HG03469 (cell line): Measurements from ENCODE around the gene TM9SF2.
A peak's percentile ranks its signal among the peaks of the same experiment; 100 is the strongest.

Experiments
- ATAC-seq: cut with Tn5 transposase; IDR thresholded peaks from one replicate; pipeline ENCODE4 v1.9.1; 2021; ENCODE audit warnings: mild to moderate bottlenecking, moderate library complexity, moderate number of reproducible peaks; ENCODE audit not compliant: unreplicated experiment

TM9SF2 gene

DNA sequence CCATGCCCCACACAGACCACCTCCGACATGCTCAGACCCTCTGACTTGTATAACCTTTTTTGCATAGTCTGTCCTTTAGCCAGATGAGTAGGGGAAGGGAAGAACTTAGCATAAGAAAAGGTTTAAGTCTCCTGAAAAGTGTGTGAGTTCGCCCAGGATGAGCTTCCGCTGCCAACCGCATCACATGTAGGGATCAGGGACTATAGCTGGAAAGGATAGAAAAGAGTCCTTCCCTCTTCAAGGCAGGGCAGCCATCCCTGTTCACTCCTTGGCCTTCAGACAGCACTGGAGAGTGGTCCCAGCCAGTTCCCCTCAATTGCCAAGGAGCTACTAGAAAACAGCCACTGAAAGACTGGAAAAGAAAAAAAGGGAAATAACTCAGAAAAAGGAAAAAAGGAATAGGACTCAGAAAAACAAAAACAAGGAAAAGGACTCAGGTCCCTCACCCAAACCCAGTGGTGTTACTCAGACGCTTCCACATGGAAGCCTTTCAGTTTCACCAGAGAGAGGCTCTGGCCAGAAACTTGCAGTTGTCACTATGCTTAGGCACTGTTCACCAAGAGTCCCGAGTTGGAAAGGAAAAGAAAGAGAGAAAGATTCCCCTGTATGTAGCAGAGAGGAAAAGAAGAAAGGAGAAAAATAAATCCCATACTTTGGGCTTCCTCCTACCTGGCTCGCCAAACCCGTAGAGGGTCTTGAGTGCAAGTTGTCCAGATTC, 5.6 kb upstream of the TM9SF2 start:
- no peak for ATAC-seq

- ATAC-seq, result peak; percentile 26
These were observed 4.8 kb upstream of the TM9SF2 start for GRCh38 chr13:99496184-99497142.

- ATAC-seq, result peak; percentile 35
These were observed 2.8 kb upstream of the TM9SF2 start for GRCh38 chr13:99498171-99499161.

DNA sequence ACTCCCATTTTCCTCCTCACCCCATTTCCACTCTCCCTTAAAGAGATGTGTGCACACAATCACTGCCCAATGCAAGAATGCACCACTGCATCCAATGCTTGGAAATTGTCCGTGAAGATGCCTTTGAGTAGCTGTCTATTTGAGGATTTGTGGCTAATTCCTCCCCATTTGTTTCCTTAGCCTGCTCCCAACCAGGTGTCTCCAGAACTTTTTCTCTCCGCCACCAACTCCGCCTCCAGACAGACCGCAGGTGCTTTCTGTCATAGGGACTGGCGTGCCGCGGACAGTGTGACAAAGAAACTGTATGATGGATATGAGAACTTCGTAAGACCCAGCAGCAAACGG, 461 bp upstream of the TM9SF2 start:
- peak; percentile 1 for ATAC-seq

DNA sequence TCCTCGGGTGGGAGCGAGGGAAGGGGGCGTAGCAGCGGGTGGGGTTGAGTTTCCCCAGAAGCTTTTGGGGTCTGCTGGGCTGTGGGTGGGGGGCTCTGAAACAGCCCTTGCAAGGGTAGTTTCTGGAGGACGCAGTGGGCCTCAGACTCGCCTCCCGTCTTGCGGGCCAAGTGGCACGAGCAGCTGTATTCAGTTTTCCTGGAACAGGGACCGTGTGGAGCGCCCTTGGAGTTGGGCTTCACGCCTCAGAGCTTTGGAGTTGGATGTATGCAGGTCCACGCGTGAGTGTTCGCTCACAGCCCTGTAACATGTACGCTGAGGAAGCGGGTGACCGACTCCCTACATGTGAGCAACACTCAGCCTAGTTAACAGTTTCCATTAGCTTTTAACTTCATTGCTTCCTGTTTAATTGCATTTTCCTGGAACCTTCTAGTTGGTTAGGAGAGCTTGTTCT, 603 bp downstream of the TM9SF2 start:
- ATAC-seq, result no peak

GRCh38 chr13:99505814-99506269, 4.6 kb downstream of the TM9SF2 start:
- ATAC-seq, result no peak

- ATAC-seq, result peak; percentile 81
These were observed 5.4 kb downstream of the TM9SF2 start for GRCh38 chr13:99506634-99507033.

GRCh38 chr13:99507054-99507453, 5.8 kb downstream of the TM9SF2 start:
- ATAC-seq, result no peak

- ATAC-seq, result no peak
These were observed 6.3 kb downstream of the TM9SF2 start for GRCh38 chr13:99507551-99507950.

GRCh38 chr13:99507986-99508385, 6.7 kb downstream of the TM9SF2 start:
- ATAC-seq, result no peak

- no peak for ATAC-seq
These were observed 8.2 kb downstream of the TM9SF2 start for GRCh38 chr13:99509479-99509878.

GRCh38 chr13:99514801-99515200, 13.5 kb downstream of the TM9SF2 start:
- no peak for ATAC-seq

DNA sequence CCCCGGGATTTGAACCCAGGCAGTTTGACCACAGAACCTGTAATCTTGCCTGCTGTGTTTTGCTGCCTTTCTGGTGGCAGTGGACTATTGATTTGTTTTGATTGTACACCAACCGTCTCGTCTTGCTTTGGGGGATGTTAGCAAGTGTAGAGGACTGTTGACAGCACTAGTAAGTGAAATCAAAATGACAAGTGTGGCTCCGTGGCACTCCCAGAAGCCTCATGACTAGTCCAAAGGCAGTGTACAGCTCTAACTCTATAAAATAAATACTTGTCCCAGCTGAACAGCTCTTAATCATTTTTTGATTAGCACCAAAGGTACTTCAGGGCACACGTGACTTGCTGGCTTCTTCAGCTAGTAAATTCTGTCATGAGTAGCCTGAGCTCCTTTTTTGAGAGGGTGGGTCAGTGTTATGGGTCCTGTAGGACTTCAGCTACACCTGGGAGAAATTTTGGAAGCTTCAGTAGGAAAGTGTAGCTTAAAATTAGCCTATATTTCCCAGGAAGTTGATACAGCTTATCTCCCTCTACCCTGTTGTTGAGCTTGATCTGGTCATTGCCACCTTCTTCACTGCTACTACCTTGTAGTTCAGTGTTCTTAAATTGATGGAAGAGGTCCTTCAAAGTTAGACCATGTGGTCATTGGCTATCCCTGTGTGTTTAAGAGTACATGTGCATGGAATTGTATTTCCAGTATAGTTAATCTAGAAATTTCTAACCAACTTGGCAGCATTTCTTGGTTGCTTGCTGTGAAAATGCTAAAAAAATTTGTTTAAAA, 15.1 kb downstream of the TM9SF2 start:
- ATAC-seq, result no peak

DNA sequence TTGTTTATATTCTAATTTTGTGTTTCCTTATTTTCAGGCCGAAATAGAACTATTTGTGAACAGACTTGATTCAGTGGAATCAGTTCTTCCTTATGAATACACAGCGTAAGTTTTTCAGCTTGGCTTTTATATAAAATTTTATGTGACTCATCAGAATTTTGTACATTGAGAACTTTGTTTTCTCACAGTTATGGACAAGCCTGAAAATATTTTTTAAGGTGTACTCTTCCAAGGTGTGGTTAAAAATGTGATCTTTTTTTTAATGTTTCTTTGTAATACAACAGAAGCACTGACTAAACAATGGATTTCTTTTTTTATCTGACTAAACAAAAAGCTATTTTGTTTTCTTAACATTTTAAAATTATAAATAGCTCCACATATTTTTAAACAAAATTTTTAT, 16.3 kb downstream of the TM9SF2 start:
- ATAC-seq, result no peak

DNA sequence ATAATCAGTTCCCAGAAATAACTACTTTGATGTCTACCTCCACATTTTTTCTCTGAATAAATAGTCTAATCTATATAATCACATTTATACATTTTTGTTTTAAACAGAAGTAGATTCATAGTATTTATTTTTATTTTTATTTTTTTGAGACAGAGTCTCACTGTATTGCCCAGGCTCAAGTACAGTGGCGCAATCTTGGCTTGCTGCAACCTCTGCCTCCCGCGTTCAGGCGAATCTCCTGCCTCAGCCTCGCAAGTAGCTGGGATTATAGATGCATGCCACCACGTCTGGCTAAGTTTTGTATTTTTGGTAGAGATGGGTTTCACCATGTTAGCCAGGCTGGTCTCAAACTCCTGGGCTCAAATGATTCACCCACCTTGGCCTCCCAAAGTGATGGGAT, 16.7 kb downstream of the TM9SF2 start:
- ATAC-seq, result no peak

GRCh38 chr13:99522298-99522697, 21.0 kb downstream of the TM9SF2 start:
- ATAC-seq, result no peak

DNA sequence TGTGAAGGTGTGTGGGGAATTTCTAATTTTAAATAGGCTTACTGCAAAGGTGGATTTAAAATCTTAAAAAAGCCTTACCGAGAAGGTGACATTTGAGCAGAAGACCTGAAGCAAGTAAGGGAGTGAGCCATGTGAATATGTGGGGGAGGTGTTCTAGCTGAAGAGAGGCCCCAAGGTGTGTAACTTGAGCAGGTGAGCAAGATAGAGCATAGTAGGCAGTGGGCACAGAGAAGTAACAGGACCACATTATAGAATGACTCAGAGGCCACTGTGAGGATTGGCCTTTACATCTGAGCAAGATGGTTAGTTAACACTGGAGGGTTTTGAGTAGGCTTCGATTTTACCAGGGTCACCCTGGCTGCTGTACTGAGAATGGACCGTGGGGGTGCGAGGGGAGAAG, 22.6 kb downstream of the TM9SF2 start:
- ATAC-seq, result no peak

GRCh38 chr13:99525967-99526366, 24.7 kb downstream of the TM9SF2 start:
- no peak for ATAC-seq

GRCh38 chr13:99526549-99526948, 25.3 kb downstream of the TM9SF2 start:
- ATAC-seq, result no peak

- no peak for ATAC-seq
These were observed 26.0 kb downstream of the TM9SF2 start for GRCh38 chr13:99527301-99527700.
